LNCaP clone FGC (cell line): Measurements from ENCODE around the gene NRDE2.

Source experiments
- DNase-seq: peaks from one replicate; pipeline ENCODE4 v3.0.0-alpha.2; 2011; ENCODE audit warnings: low read depth
- H3K4me3 ChIP-seq: 2 replicates; pipeline ENCODE4 v1.5.1; 2011; ENCODE audit warnings: mild to moderate bottlenecking, low read depth, low read length, control low read depth
- TF ChIP-seq, protein P1 (sequence below): IDR thresholded peaks from 2 replicates; pipeline ENCODE4 v1.5.1; 2012; ENCODE audit warnings: mild to moderate bottlenecking; ENCODE audit not compliant: control insufficient read depth, insufficient read depth; ENCODE audit errors: extremely low read depth

Gene NRDE2

GRCh38 chr14:90354551-90355298 lies 23.0 kb upstream of the NRDE2 start:
- DNase-seq: no peak
- H3K4me3 ChIP-seq: no peak overlapping the region
- TF ChIP-seq, protein P1, sequence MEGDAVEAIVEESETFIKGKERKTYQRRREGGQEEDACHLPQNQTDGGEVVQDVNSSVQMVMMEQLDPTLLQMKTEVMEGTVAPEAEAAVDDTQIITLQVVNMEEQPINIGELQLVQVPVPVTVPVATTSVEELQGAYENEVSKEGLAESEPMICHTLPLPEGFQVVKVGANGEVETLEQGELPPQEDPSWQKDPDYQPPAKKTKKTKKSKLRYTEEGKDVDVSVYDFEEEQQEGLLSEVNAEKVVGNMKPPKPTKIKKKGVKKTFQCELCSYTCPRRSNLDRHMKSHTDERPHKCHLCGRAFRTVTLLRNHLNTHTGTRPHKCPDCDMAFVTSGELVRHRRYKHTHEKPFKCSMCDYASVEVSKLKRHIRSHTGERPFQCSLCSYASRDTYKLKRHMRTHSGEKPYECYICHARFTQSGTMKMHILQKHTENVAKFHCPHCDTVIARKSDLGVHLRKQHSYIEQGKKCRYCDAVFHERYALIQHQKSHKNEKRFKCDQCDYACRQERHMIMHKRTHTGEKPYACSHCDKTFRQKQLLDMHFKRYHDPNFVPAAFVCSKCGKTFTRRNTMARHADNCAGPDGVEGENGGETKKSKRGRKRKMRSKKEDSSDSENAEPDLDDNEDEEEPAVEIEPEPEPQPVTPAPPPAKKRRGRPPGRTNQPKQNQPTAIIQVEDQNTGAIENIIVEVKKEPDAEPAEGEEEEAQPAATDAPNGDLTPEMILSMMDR: no peak

DNA sequence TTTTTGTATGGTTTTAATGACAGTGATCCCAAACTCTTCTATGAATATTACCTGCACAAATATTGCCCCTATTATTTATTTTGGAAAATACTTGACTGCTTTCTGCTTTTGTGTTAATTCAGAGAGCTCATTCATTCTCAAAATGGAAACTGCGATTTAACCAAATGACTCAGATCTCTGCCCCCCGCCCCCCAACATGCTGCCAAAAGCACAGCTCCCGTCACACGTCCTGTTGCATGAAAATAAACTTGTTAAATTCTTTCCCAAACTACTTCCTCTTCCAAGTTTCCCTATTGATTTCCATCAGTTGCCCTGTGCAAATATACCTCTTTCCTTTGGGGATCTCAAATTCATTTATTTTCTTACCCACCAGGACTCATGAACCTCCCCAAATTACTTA lies 18.0 kb upstream of the NRDE2 start:
- H3K4me3 ChIP-seq: no peak overlapping the region
- no peak for DNase-seq
- TF ChIP-seq, protein P1: no peak

DNA sequence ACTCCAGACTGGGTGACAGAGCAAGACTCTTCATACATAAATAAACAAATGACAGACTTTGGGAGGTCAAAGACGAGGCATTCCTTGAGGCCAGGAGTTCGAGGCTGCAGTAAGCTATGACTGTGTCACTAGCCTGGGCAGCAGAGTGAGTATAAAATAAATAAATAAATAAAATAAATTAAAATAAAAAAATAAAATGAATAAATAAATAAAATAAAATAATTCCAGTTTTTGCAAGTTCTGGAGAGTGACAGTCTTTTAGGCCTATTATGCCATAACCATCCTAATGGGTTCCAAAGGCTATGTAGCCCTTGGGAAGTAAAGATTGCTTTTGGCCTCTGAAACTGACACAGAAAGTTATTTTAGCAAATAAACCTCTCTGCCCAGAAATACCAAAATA lies 16.5 kb upstream of the NRDE2 start:
- DNase-seq: no peak
- no peak overlapping the region for H3K4me3 ChIP-seq
- TF ChIP-seq, protein P1: no peak

GRCh38 chr14:90345239-90345557 lies 13.5 kb upstream of the NRDE2 start:
- H3K4me3 ChIP-seq: no peak overlapping the region
- DNase-seq: no peak
- TF ChIP-seq, protein P1: no peak

- no peak overlapping the region for H3K4me3 ChIP-seq
- no peak for DNase-seq
- TF ChIP-seq, protein P1: no peak
These were observed 12.8 kb upstream of the NRDE2 start for GRCh38 chr14:90344331-90345238.

- DNase-seq: no peak
- no peak overlapping the region for H3K4me3 ChIP-seq
- TF ChIP-seq, protein P1: no peak
These were observed 10.6 kb upstream of the NRDE2 start for GRCh38 chr14:90342327-90342726.
